Germinal center (tissue), 1 donor: ENCODE results near the gene CELF5.
"Not testable (repeated sequence)": the region's sequence is repeated elsewhere in the genome, so short reads cannot be mapped to it uniquely, and the experiment has no call there.

Source experiments
- DNase-seq: peaks from one replicate; pipeline ENCODE4 v3.0.0; 2012; ENCODE audit warnings: mixed read lengths, low spot score

CELF5 gene

DNA sequence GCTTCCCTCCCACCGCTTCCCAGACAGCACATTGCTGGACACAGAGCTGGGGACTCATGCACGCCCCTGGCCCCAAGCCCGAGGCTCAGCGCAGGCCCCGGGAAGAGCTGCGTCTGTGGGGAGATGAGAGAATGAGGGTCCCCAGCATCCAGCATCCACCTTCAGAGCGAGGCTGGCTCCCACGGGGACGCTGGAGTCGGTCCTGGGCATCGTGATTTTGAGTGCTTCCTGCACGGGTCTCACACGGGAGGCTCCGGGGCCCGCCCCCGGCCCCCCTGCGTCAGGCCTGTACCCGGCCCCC, 34.0 kb upstream of the CELF5 start:
- DNase-seq, result no peak

- DNase-seq, result no peak
These were observed 33.3 kb upstream of the CELF5 start for GRCh38 chr19:3190921-3191805.

DNA sequence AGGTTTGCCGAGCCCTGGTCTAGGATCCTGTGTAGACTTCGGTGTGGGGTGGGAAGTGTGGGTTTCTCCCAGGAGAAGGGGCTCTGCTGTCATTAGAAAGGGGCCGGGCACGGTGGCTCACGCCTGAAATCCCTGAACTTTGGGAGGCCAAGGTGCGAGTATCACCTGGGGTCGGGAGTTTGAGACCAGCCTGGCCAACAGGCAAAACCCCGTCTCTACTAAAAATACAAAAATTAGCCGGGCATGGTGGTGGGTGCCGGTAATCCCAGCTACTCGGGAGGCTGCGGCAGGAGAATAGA, 32.7 kb upstream of the CELF5 start:
- not testable (repeated sequence) for DNase-seq

- no peak for DNase-seq
These were observed 32.2 kb upstream of the CELF5 start for GRCh38 chr19:3192228-3192635.

DNA sequence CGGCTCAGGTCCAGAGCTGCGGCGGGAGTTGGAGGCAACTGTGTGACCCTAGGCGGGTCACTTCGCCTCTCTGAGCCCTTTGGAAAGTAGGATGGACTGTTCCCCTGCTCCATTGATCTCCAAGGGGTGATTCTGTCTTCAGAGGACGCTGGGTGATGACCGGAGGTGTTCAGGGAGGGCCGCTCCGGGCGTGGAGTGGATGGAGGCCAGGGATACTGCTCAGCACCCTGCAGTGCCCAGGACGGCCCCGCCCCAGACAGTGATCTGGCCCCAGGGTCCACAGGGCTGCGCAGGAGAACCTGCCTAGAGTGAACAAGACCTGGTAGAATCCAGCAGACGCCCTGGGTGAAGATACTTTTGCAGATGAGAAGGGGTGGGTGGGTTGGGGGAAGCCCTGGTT, 31.8 kb upstream of the CELF5 start:
- DNase-seq, result no peak

DNA sequence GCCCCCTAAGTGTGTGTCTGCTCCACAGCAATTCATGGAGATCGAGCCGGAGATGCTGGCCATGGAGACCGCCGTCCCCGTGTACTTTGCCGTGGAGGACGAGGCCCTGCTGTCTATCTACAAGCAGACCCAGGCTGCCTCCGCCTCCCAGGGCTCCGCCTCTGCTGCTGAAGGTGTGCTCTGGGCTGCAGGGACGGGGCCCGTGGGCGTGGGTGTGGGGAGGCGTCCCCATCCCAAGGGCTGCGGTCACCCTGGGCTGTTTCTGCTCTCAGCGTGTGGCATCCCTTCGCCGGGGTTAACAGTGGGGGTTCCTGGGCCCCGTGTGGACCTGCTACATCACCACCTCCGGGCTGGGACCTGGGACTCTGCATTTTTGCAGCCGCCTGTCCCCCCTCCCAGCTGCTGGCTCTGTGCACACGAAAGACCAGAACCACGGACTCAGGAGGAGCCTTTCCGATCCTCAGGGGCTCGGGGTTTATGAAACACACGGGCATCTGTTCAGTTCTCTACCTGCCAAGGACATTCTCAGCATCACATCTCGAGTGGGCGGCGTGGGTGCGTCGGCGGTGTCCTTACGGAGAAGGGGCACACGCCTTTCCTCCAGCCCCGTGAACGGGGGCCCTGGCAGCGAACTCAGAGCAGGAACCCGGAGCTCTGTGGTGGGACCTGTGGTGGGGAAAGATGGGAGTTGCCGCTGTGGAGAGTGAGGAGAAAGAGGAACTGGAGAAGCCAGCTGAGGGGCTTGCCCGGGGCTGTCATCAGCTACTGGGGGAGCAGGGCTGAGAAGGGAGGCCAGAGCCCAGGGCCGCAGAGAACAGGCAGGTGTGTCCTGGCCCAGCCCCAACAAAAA, 31.0 kb upstream of the CELF5 start:
- DNase-seq, result no peak

DNA sequence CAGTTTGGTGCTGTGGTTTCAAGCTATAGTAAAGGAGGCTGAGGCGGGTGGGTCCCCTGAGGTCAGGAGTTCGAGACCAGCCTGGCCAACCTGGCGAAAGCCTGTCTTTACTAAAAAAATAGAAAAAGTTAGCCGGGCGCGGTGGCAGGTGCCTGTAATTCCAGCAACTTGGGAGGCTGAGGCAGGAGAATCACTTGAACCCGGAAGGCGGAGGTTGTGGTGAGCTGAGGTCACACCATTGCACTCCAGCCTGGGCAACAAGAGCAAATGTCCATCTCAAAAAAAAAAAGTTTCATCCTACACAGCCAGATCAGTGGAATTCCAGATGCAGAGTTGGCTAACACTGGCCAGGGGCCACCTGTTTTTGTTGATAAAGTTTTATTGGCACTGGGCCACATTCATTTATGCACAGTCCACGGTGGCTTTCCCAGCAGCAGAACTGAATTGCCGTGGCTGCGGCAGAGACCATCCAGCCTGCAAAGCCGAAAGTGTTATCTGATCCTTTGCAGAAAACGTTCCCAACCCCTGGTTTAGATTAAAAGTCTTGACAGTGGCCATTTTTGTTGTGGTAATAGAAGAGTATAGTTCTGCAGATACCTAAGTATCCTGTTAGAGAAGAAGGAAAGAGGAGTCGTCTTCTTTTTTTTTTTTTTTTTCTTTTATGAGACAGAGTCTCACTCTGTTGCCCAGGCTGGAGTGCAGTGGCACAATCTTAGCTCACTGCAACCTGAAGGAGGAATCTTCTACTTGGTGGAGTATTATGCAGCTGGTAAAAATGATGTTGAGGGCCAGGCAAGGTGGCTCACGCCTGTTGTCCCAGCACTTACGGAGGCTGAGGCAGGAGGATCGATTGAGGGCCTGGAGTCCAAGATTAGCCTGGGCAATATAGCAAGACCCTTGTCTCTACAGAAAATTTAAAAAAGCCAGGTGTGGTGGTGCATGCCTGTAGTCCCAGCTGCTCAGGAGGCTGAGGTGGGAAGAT, 30.1 kb upstream of the CELF5 start:
- DNase-seq, result no peak

GRCh38 chr19:3196064-3196932, 28.2 kb upstream of the CELF5 start:
- no peak for DNase-seq

DNA sequence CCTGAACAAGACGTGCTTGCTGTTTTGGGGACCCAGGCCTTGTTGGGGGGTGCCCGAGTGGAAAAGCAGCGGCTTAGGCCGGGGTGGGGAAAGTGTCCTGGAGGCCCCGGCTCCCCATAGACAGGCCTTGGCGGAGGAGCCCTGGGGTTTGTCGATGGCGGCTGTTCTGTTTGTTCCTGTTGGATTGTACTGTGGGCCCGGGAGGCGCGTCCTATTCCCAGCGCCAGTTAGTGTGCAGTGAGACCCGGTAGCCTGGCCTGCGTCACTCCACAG, 27.6 kb upstream of the CELF5 start:
- DNase-seq, result no peak

GRCh38 chr19:3198901-3199700, 25.4 kb upstream of the CELF5 start:
- no peak for DNase-seq

GRCh38 chr19:3201072-3201700, 23.3 kb upstream of the CELF5 start:
- DNase-seq, result no peak

GRCh38 chr19:3201911-3202310, 22.6 kb upstream of the CELF5 start:
- DNase-seq, result no peak

- no peak for DNase-seq
These were observed 22.1 kb upstream of the CELF5 start for GRCh38 chr19:3202346-3202745.

- not testable (repeated sequence) for DNase-seq
These were observed 21.6 kb upstream of the CELF5 start for GRCh38 chr19:3202895-3203294.

- no peak for DNase-seq
These were observed 20.4 kb upstream of the CELF5 start for GRCh38 chr19:3203805-3204645.

GRCh38 chr19:3204646-3205275, 19.7 kb upstream of the CELF5 start:
- DNase-seq, result no peak

GRCh38 chr19:3206216-3206953, 18.1 kb upstream of the CELF5 start:
- no peak for DNase-seq
